Anterior cingulate cortex (tissue), 58 donors: Measurements from ENCODE around the gene LRRC9.

Source experiments
- DNase-seq, 58 donors: peaks; one replicate each; lab custom pipeline; 2025; lab: John Stamatoyannopoulos, UW

Gene LRRC9

GRCh38 chr14:60101786-60102185 is 181.8 kb downstream of the LRRC9 start:
- no peak for DNase-seq

GRCh38 chr14:60102389-60102788 is 182.4 kb downstream of the LRRC9 start:
- no peak for DNase-seq

DNA sequence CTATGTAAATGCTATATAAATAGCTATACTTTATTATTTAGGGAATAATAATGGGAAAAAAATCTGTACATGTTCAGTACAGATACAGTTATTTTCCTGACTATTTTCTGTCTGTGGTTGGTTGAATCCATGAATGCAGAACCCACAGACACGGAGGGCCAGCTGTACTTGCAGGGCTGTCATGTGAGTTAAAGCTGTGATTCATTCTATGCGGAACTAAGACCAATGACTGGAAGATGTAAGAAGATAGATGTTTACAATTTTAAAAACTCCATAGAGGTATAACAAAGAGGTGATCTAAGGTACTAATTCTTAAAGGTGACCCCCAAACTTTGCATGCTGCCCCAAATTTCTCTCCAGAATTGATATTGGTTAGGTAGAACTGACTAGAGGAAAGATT is 186.4 kb downstream of the LRRC9 start:
- DNase-seq: peak in 21 of 58 donors; percentile 1 to 62 (median 19)

DNA sequence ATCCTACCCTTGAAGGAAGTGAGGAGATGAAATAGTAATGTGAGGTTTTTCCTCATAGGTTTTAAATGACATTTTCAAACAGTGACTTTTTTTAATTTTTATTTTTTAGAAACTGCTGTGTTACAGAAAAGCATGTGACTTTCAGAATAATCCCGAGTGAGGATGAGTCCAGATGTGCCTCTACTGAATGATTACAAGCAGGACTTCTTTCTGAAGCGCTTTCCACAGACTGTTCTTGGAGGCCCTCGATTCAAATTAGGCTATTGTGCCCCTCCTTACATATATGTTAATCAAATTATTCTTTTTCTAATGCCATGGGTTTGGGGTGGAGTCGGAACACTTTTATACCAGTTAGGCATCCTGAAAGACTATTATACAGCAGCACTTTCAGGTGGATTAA is 187.5 kb downstream of the LRRC9 start:
- no peak for DNase-seq

- DNase-seq: no peak
Observed at GRCh38 chr14:60111732-60112131, 191.8 kb downstream of the LRRC9 start.
